B cell (primary cell): ENCODE results near the gene ACOXL. TPM values are rescaled to one million over a fixed set of nuclear protein-coding genes. Genes with fewer than 3 reads are reported as not detected.

ENCODE experiments used
- ATAC-seq: fragments of 200-7000 bp; cut with Tn5 transposase; one replicate; pipeline ENCODE4 v1.10.0; 2021; ENCODE audit warnings: low read depth, mild to moderate bottlenecking, moderate number of reproducible peaks, moderate library complexity
- CTCF ChIA-PET: fragments of 350-600 bp; sonication (Branson Sonifier 250); formaldehyde crosslinking; loops from one replicate; lab custom pipeline; 2021; ENCODE audit warnings: antibody characterized with exemption, inconsistent platforms; lab: Charles Lee
- POLR2A ChIA-PET: fragments of 350-600 bp; sonication (Branson Sonifier 250); formaldehyde crosslinking; loops from one replicate; lab custom pipeline; 2021; ENCODE audit warnings: antibody characterized with exemption; lab: Charles Lee
- DNase-seq: peaks from one replicate; pipeline ENCODE4 v3.0.0; 2013
- H2AFZ ChIP-seq: 2 replicates; pipeline ENCODE4 v1.6.1; 2012; ENCODE audit warnings: mild to moderate bottlenecking, low read depth, low read length; ENCODE audit not compliant: insufficient read depth, poor library complexity, severe bottlenecking
- H3K27ac ChIP-seq, 2 donors: 1 replicate in 1 of 2; 2 replicates in 1 of 2; pipeline ENCODE4 v1.5.1; 2012 to 2013; ENCODE audit warnings: low read length in 2 of 2, mild to moderate bottlenecking in 2 of 2, moderate library complexity in 1 of 2
- H3K27me3 ChIP-seq, 4 experiments: fragments of 200-600 bp in 1 of 4; sonication (generic) in 1 of 4; replicated peaks in 1 of 4; 1 replicate in 2 of 4; 2 replicates in 2 of 4; pipeline versions ENCODE4 v1.6.1 to v1.7.0; 2013 to 2016; ENCODE audit warnings: low read length in 3 of 4, mild to moderate bottlenecking in 2 of 4, mixed read lengths in 1 of 4, moderate library complexity in 1 of 4; ENCODE audit not compliant: insufficient read depth in 4 of 4, control insufficient read depth in 3 of 4; ENCODE audit errors: control extremely low read depth in 1 of 4
- H3K36me3 ChIP-seq, 2 experiments: replicated peaks in 1 of 2; 1 replicate in 1 of 2; 2 replicates in 1 of 2; pipeline versions ENCODE4 v1.6.1 to v1.7.1; 2013; ENCODE audit warnings: low read length in 1 of 2; ENCODE audit not compliant: insufficient read depth in 2 of 2, control insufficient read depth in 1 of 2; ENCODE audit errors: control extremely low read depth in 1 of 2, extremely low read depth in 1 of 2
- H3K4me1 ChIP-seq, 2 donors: fragments of 200-600 bp in 1 of 2; sonication (generic) in 1 of 2; 1 replicate in 1 of 2; 2 replicates in 1 of 2; pipeline versions ENCODE4 v1.5.1 to v1.6.1; 2013 to 2017; ENCODE audit warnings: low read length in 2 of 2; ENCODE audit not compliant: control insufficient read depth in 2 of 2, insufficient read depth in 2 of 2
- H3K4me2 ChIP-seq: replicated peaks from 2 replicates; pipeline ENCODE3; 2012; ENCODE audit warnings: mild to moderate bottlenecking, low read depth, low read length; ENCODE audit not compliant: poor library complexity, severe bottlenecking
- H3K4me3 ChIP-seq, 5 experiments: fragments of 200-600 bp in 1 of 5; sonication (generic) in 1 of 5; 1 replicate in 3 of 5; 2 replicates in 2 of 5; pipeline versions ENCODE4 v1.5.1 to v1.7.0; 2011 to 2016; ENCODE audit warnings: low read length in 4 of 5, mild to moderate bottlenecking in 4 of 5, low read depth in 2 of 5, control low read depth in 1 of 5, moderate library complexity in 1 of 5; ENCODE audit not compliant: insufficient read depth in 1 of 5; ENCODE audit errors: control extremely low read depth in 1 of 5, extremely low read depth in 1 of 5
- H3K79me2 ChIP-seq: fragments of 200-600 bp; sonication (generic); one replicate; pipeline ENCODE4 v1.6.0; 2016; ENCODE audit warnings: low read length; ENCODE audit not compliant: control insufficient read depth, insufficient read depth
- H3K9ac ChIP-seq: fragments of 200-600 bp; sonication (generic); 2 replicates; pipeline ENCODE4 v1.6.1; 2017; ENCODE audit warnings: mild to moderate bottlenecking, low read length, moderate library complexity
- H3K9me3 ChIP-seq, 3 donors: one replicate each; pipeline versions ENCODE4 v1.6.1 to v1.7.1; 2013; ENCODE audit warnings: low read length in 2 of 3; ENCODE audit not compliant: control insufficient read depth in 2 of 3, insufficient read depth in 1 of 3; ENCODE audit errors: control extremely low read depth in 1 of 3
- H4K20me1 ChIP-seq: 2 replicates; pipeline ENCODE4 v1.6.0; 2012; ENCODE audit warnings: mild to moderate bottlenecking, low read length; ENCODE audit not compliant: insufficient read depth, control insufficient read depth, poor library complexity, severe bottlenecking
- H3K27ac Mint-ChIP-seq: one replicate; pipeline ENCODE4 v1.8.0; 2021; ENCODE audit warnings: mixed read lengths
- H3K27me3 Mint-ChIP-seq: one replicate; pipeline ENCODE4 v1.8.0; 2021; ENCODE audit warnings: mixed read lengths
- H3K4me1 Mint-ChIP-seq: one replicate; pipeline ENCODE4 v1.8.0; 2021; ENCODE audit warnings: mixed read lengths
- H3K4me3 Mint-ChIP-seq: one replicate; pipeline ENCODE4 v1.8.0; 2021; ENCODE audit warnings: mixed read lengths
- H3K9me3 Mint-ChIP-seq: one replicate; pipeline ENCODE4 v1.8.0; 2022; ENCODE audit warnings: mixed read lengths; ENCODE audit not compliant: insufficient read depth
- CTCF ChIP-seq: fragments of 200-600 bp; IDR thresholded peaks from one replicate; pipeline ENCODE4 v1.8.0; 2022; ENCODE audit warnings: antibody characterized with exemption, mild to moderate bottlenecking
- EZH2 ChIP-seq: IDR thresholded peaks from 2 replicates; pipeline ENCODE4 v1.6.1; 2012; ENCODE audit warnings: borderline replicate concordance, low read depth, mild to moderate bottlenecking, moderate library complexity, low read length; ENCODE audit not compliant: insufficient read depth, poor library complexity, severe bottlenecking
- WGBS: methylation state at CpG from one replicate; pipeline ENCODE4 v1.1.5; 2013; ENCODE audit warnings: missing lambda C conversion rate; ENCODE audit not compliant: insufficient coverage; 5-methylcytosine and 5-hydroxymethylcytosine counted together
- intact Hi-C: fragments of 100-400 bp; cut with micrococcal nuclease; formaldehyde crosslinking; loops from one replicate; pipeline ENCODE4 v1.10.0; 2022
- polyA plus RNA-seq: library from polyadenylated mRNA; depleted of rRNA; stranded (reverse); fragments of >200 nt; gene quantifications from 2 replicates; pipeline ENCODE4 v1.2.3, GENCODE V29; 2012
- total RNA-seq, 2 donors: library from RNA; stranded (reverse); fragments of 120-200 nt in 1 of 2; gene quantifications; 1 replicate in 1 of 2; 2 replicates in 1 of 2; pipeline versions ENCODE4 v1.2.3 to v1.2.4, GENCODE V29; 2013 to 2022

The ACOXL gene
- total and polyA plus RNA-seq, 2 donors (not counting 1 experiment from before 2014, with no cell fraction given), result 0.06 TPM; not detected in 1

- Mint-ChIP-seq H3K4me1 (peaks cover 16% of the 10 kb centered on the region), H3K9me3 (no peaks in the 10 kb centered on the region), H3K27ac (no peak overlapping the region), H3K4me3 (no peak overlapping the region), H3K27me3 (peaks cover 39% of the 10 kb centered on the region)
- intact Hi-C loops, result no loop called here
- H3K4me1 ChIP-seq, result peaks cover 2 to 15% of the 10 kb centered on the region in 2 donors
- H3K27me3 ChIP-seq, result peaks cover 0 to 41% (median 16%) of the 10 kb centered on the region in 4 experiments
- CTCF ChIA-PET, result no interaction called here
- no peak overlapping the region for H3K9ac ChIP-seq
- no peak overlapping the region for H3K4me2 ChIP-seq
- no peak overlapping the region for H3K27ac ChIP-seq
- WGBS, result 100% methylated on average over 1 of the region's 4 CpGs
- no peak overlapping the region for H2AFZ ChIP-seq
- POLR2A ChIA-PET, result no interaction called here
- H3K4me3 ChIP-seq, result no peak overlapping the region
- DNase-seq (no peak), ATAC-seq (no peak)
- no peaks in the 10 kb centered on the region for H3K36me3 ChIP-seq
- no peaks in the 10 kb centered on the region for H3K79me2 ChIP-seq
- H3K9me3 ChIP-seq, result peaks cover 0 to 6% (median 0%) of the 10 kb centered on the region in 3 donors
- TF ChIP-seq EZH2 (no peak), CTCF (no peak)
- no peaks in the 10 kb centered on the region for H4K20me1 ChIP-seq
Measured at GRCh38 chr2:110727923-110728322, 4.5 kb upstream of the ACOXL start.

- Histone ChIP-seq H3K36me3 (no peaks in the 10 kb centered on the region), H3K9ac (no peak overlapping the region), H4K20me1 (no peaks in the 10 kb centered on the region), H3K79me2 (no peaks in the 10 kb centered on the region), H3K9me3 (peaks cover 0 to 6% (median 0%) of the 10 kb centered on the region in 3 donors), H3K4me1 (peaks cover 8 to 23% of the 10 kb centered on the region in 2 donors), H3K4me2 (no peak overlapping the region), H3K27me3 (peaks cover 0 to 48% (median 25%) of the 10 kb centered on the region in 4 experiments), H3K27ac (no peak overlapping the region), H3K4me3 (no peak overlapping the region), H2AFZ (no peak overlapping the region)
- peaks cover 25% of the 10 kb centered on the region for H3K4me1 Mint-ChIP-seq
- H3K4me3 Mint-ChIP-seq, result no peak overlapping the region
- H3K27me3 Mint-ChIP-seq, result peaks cover 44% of the 10 kb centered on the region
- ATAC-seq (no peak), DNase-seq (no peak)
- WGBS, result 97% methylated on average over 6 of the region's 7 CpGs
- intact Hi-C loops, result no loop called here
- CTCF ChIA-PET, result no interaction called here
- TF ChIP-seq CTCF, result no peak
- no peak for TF ChIP-seq EZH2
- POLR2A ChIA-PET, result no interaction called here
- no peak overlapping the region for H3K27ac Mint-ChIP-seq
- H3K9me3 Mint-ChIP-seq, result no peaks in the 10 kb centered on the region
Measured at GRCh38 chr2:110729106-110729505, 3.3 kb upstream of the ACOXL start.
